Erythroblast (primary cell): ENCODE results near the gene BMAL1.

Experiments used
- GATA1 ChIP-seq: IDR thresholded peaks from 2 replicates; pipeline ENCODE4 v1.6.1; 2011; ENCODE audit warnings: low read depth, mild to moderate bottlenecking, control low read depth, low read length, moderate library complexity
- POLR2A ChIP-seq: IDR thresholded peaks from 2 replicates; pipeline ENCODE4 v1.6.1; 2011; ENCODE audit warnings: mild to moderate bottlenecking, low read length

- no peak for TF ChIP-seq POLR2A
- no peak for TF ChIP-seq GATA1
Observed at GRCh38 chr11:13352711-13353110, 75.1 kb downstream of the BMAL1 start.
